Upper lobe of left lung (tissue), 4 donors: ENCODE results near the gene CHAT.

ENCODE experiments used
- EP300 ChIP-seq, 4 donors: sonication (generic); formaldehyde crosslinking; IDR thresholded peaks; one replicate each; pipeline ENCODE4 v1.5.1; 2017; ENCODE audit warnings: antibody characterized with exemption in 4 of 4, control low read depth in 2 of 4
- TF ChIP-seq, protein P1 (sequence below), 6 experiments: fragments of 450-650 bp in 4 of 6; fragments of 200-600 bp in 2 of 6; sonication (generic) in 2 of 6; IDR thresholded peaks; one replicate each; pipeline ENCODE4 v1.5.1; 2016 to 2019; ENCODE audit warnings: antibody characterized with exemption in 6 of 6

DNA sequence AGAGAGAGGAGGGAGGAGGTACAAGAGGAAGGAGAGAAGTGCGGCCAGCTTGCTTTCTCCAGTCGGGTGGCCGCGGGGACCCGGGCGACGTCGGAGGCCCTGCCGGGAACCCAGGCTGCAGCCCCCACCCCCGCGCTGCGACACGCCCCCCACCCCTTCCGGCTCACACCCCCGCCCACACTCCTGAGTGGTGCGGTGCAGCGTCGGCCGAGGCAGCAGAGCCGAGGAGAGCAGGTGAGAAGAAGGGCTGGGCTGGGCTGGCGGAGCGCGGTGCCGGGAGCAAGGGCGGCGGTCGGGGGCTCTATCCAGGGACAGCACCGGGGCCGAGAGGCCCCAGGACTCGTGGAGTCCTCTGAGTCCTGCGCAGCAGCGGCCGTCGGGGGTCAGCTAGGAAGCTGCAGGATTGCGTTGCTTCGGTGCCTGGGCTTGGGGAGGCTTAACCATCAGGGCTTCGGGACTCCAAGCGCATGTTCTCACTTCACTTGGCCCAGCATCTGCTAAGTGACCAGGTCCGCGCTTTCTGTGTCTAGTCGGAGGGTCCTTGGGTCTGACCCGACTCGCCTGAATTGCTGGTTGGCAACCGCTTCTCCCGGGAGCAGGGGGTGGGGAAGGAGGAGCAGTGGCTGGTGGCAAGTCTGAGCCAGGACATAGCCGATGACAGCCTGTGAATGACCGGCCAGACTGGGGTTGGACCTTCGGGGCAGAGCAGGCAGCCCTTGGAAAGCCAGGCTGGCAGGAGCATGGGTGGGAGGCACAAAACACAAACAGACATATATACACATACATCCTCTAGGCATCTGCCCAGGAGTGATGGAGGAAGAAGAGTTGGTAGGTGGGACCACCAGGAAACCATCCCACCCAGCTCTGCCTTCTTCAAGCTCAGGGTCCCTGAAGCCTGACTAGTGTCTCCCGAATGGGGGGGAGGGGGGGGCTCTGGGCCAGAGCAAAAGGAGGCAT is 683 bp downstream of the CHAT start:
- TF ChIP-seq, protein P1, sequence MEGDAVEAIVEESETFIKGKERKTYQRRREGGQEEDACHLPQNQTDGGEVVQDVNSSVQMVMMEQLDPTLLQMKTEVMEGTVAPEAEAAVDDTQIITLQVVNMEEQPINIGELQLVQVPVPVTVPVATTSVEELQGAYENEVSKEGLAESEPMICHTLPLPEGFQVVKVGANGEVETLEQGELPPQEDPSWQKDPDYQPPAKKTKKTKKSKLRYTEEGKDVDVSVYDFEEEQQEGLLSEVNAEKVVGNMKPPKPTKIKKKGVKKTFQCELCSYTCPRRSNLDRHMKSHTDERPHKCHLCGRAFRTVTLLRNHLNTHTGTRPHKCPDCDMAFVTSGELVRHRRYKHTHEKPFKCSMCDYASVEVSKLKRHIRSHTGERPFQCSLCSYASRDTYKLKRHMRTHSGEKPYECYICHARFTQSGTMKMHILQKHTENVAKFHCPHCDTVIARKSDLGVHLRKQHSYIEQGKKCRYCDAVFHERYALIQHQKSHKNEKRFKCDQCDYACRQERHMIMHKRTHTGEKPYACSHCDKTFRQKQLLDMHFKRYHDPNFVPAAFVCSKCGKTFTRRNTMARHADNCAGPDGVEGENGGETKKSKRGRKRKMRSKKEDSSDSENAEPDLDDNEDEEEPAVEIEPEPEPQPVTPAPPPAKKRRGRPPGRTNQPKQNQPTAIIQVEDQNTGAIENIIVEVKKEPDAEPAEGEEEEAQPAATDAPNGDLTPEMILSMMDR (IDR thresholded peaks at IDR 0.05), result no peak
- TF ChIP-seq EP300 (IDR thresholded peaks at IDR 0.05), result no peak
